AG09319 (cell line): Measurements from ENCODE around the gene NSD2.

Experiments
- DNase-seq: peaks from one replicate; pipeline ENCODE4 v3.0.0-alpha.2; 2010; ENCODE audit warnings: low read depth; ENCODE audit errors: extremely low read depth
- TF ChIP-seq, protein P1 (sequence below): IDR thresholded peaks from 2 replicates; pipeline ENCODE4 v1.5.1; 2011; ENCODE audit warnings: low read depth, mild to moderate bottlenecking, inconsistent platforms, low read length, moderate library complexity

The NSD2 gene

DNA sequence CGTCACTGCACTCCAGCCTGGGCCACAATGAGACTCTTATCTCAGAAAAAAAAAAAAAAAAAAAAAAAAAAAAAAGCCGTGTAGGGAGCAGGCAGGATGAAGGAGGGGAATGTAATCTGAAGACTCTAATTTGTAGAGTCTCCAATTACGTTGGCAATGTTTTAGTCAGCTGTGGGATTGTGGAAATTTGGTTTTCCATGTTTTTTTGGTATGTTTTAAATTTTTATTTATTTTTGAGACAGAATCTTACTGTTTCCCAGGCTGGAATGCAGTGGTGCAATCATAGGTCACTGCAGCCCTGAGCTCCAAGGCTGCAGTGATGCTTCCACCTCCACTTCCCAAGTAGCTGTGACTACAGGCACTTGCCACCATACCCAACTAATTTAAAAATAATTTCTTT lies 56.5 kb downstream of the NSD2 start:
- TF ChIP-seq, protein P1, sequence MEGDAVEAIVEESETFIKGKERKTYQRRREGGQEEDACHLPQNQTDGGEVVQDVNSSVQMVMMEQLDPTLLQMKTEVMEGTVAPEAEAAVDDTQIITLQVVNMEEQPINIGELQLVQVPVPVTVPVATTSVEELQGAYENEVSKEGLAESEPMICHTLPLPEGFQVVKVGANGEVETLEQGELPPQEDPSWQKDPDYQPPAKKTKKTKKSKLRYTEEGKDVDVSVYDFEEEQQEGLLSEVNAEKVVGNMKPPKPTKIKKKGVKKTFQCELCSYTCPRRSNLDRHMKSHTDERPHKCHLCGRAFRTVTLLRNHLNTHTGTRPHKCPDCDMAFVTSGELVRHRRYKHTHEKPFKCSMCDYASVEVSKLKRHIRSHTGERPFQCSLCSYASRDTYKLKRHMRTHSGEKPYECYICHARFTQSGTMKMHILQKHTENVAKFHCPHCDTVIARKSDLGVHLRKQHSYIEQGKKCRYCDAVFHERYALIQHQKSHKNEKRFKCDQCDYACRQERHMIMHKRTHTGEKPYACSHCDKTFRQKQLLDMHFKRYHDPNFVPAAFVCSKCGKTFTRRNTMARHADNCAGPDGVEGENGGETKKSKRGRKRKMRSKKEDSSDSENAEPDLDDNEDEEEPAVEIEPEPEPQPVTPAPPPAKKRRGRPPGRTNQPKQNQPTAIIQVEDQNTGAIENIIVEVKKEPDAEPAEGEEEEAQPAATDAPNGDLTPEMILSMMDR, result no peak

DNA sequence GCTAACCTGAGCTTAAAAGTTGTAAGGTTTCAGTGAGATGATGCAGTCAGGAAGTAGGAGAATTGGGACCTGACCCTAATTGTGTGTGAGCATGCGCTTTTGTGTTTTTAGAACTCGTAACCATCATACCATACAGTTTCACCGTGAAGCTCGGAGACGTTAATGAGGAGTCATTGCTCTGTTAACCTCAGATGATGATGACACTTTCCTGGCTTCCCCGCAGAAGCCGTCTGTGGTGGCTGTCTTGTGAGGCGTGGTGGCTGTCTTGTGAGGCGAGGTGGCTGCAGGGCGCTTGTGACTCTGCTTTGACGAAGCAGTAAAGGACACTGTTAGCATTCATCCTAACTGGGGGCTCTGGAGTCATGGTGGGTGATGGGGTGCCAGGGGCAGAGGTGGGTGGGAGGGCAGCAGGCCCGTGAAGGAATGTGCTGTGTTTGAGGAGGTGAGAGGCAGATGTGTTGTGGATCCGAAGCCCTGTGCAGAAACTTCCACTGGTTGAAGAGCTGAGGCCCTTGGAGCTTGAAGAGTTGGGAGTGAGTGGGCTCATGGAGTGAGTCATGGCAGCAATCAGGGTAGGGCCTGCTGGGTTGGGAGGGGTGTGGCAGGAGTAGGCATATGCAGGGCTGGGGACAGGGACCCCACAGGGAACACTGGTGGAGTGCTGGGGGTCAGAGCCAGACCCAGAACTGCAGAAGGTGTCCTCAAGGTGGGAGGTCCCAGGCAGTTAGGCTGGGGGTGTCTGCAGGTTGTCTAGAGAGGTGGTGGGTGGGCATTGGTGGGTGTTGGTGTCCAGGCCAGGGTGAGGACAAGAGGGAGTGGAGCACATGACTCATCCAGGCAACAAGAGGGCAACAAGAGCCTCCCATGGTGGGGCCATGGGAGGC lies 57.4 kb downstream of the NSD2 start:
- TF ChIP-seq, protein P1, result no peak
- no peak for DNase-seq

More for the DNA sequence above, 56.5 kb downstream of the NSD2 start:
- peak; percentile 61 for DNase-seq

DNA sequence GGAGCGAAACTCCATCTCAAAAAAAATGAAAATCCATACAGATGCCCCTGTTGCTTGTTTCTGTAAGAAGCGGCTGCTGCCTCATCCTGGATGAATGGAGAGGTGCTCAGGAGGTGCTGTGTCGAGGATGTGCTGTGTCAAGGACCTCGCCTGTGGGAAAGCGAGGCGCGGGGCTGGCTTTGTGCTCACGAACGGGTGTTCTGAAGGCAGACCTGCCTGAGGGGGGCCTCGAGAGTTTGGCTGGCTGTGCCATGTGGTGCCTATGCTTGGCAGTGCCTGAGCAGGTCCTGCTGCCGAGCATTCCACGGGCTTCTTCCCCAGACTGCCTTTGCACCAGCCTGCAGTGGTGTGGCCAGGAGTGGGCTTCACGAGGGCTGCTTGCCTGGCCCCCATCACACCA lies 61.5 kb downstream of the NSD2 start:
- TF ChIP-seq, protein P1, result no peak
- DNase-seq, result no peak

DNA sequence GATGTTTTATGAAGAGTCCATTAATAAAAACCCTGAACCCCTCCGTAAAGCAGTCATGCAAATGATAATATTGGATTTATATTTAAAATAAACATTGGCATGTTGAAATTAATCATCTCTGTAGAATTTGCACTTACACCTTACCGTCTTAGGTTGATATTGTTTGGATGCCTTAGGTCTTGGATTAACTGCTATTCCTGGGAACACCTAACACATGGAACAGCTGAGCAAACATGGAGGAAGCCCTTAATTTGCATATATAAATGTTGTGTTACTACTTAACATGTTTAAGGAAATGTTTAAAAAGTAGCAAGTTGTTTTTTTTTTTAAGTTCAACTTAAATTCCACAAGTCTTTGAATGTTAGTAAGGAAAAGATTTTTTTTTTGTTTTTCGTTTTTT lies 62.5 kb downstream of the NSD2 start:
- no peak for DNase-seq

DNA sequence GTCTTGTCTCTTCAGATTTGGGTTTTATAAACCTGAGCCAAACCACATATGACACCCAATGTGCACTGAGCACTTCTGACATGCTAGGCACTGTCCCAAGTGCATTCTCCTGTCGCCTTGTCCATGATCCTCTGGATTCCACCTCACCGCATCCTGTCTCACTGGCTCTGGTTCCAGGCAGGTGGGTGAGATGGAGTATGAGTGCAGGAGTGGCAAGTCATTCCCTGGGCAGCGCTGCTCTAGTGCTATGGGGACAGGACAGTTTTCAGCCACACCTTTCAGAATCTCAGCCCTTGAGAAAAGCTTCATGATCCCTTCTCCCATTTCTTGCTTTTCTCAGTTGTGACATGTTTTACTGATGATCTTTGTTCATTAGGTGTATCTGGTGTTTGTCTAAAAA lies 66.4 kb downstream of the NSD2 start:
- no peak for DNase-seq
- TF ChIP-seq, protein P1, result no peak

More for the DNA sequence above, 62.5 kb downstream of the NSD2 start:
- TF ChIP-seq, protein P1, result no peak

DNA sequence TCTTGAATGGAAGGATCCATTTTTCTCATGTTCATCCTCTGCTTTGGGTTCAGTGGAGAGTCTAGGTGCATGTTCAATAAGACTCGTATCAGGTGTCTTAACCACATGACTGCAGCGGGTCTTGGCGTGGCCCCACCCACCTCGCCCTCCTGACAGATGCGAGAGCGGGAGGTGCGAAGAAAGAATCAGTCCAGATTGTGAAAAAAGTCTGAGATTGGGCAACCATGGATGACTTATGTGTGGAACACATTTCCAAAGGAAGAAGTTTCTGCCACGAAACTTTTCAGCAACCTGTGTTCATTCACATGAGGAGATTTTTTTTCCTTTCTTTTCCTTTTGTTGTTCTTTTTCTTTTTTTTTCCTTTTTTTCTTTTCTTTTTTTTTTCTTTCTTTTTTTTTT lies 66.8 kb downstream of the NSD2 start:
- TF ChIP-seq, protein P1, result no peak
- no peak for DNase-seq

DNA sequence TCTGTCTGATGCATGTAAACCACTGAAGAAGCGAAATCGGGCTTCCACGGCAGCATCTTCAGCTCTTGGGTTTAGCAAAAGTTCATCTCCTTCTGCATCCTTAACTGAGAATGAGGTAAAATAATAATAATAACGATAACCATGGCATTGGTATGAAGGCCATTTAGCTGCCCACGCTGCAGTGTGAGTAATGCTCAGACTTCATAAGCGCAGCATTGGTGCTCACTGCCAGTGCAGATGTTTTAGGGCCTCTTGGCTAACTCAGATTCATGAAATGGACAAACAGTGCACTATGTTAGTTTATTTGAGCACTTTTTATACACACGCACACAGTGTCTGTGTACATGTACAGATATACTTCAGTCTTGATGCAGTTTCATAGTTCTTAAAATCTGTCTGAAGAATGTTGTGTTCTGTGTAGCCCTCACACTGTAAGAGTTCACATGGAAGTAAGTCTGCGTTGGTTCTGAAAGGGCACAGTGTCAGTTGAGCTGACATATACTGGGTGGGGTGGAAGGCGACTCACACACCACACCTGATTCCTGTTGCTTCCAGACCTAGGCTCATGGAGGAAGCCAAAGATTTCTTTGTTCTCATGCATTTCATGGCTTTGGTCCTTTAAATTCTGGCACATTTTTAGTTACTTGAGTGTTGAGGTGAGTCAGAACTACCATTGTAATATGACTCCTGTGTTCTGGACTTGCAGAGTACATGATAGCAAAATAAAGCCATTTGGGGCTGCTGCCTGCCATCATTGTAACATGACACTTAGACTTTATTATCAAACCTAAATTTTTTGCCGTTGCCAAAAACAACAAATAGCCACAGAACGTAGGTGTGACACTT lies 68.7 kb downstream of the NSD2 start:
- TF ChIP-seq, protein P1, result no peak
- DNase-seq, result peak; percentile 31
